Endothelial cell of umbilical vein (primary cell): ENCODE data around the gene NECTIN4. TPM values are rescaled to one million over a fixed set of nuclear protein-coding genes. Genes with fewer than 3 reads are reported as not detected.

Experiments
- BruUV-seq: library from RNA; stranded (reverse); fragments of 400-500 nt; replicated peaks from 2 replicates; lab custom pipeline; 2021; lab: Mats Ljungman, UMichigan
- CTCF ChIA-PET: fragments of 300-600, 350-600 bp; sonication (Branson Sonifier 250); formaldehyde crosslinking; loops from one replicate; lab custom pipeline; 2021; ENCODE audit warnings: antibody characterized with exemption, inconsistent platforms; lab: Charles Lee
- POLR2A ChIA-PET: fragments of 300-600, 350-600 bp; sonication (Branson Sonifier 250); formaldehyde crosslinking; loops from one replicate; lab custom pipeline; 2021; ENCODE audit warnings: antibody characterized with exemption, inconsistent platforms; lab: Charles Lee
- DNase-seq: peaks from one replicate; pipeline ENCODE4 v3.0.0-alpha.2; 2011; ENCODE audit warnings: low read depth, low spot score
- FAIRE-seq: peaks from 2 replicates; lab custom pipeline; 2011; peaks lifted over from hg19 to GRCh38; lab: Jason Lieb, UNC
- H2AFZ ChIP-seq: 2 replicates; pipeline ENCODE4 v1.6.0; 2012; ENCODE audit warnings: low read depth, low read length, control low read depth, inconsistent platforms
- H3K27ac ChIP-seq: 2 replicates; pipeline ENCODE4 v1.5.1; 2011; ENCODE audit warnings: low read depth, mild to moderate bottlenecking, control low read depth, low read length, moderate library complexity; ENCODE audit not compliant: insufficient read depth
- H3K27me3 ChIP-seq, 2 experiments: 2 replicates each; pipeline versions ENCODE4 v1.6.0 to v1.6.1; 2011; ENCODE audit warnings: low read length in 2 of 2, mixed read lengths in 1 of 2; ENCODE audit not compliant: control insufficient read depth in 2 of 2, insufficient read depth in 2 of 2
- H3K36me3 ChIP-seq, 2 experiments: 2 replicates in 1 of 2; 3 replicates in 1 of 2; pipeline ENCODE4 v1.5.1; 2011; ENCODE audit warnings: low read length in 2 of 2, mild to moderate bottlenecking in 1 of 2, moderate library complexity in 1 of 2; ENCODE audit not compliant: control insufficient read depth in 2 of 2, insufficient read depth in 2 of 2; ENCODE audit errors: extremely low read depth in 1 of 2
- H3K4me1 ChIP-seq: 3 replicates; pipeline ENCODE4 v1.5.1; 2011; ENCODE audit warnings: mild to moderate bottlenecking, low read length; ENCODE audit not compliant: control insufficient read depth, insufficient read depth; ENCODE audit errors: extremely low read depth
- H3K4me2 ChIP-seq: 2 replicates; pipeline ENCODE4 v1.6.1; 2011; ENCODE audit warnings: low read length, control low read depth, mixed read lengths; ENCODE audit not compliant: insufficient read depth
- H3K4me3 ChIP-seq, 3 experiments: fragments of 200-600 bp in 1 of 3; sonication (generic), shearing (Covaris generic) in 1 of 3; replicated peaks in 1 of 3; 2 replicates each; pipeline ENCODE4 v1.5.1; 2011 to 2016; ENCODE audit warnings: control low read depth in 3 of 3, low read length in 3 of 3, mild to moderate bottlenecking in 2 of 3, inconsistent platforms in 1 of 3, low read depth in 1 of 3, moderate library complexity in 1 of 3; ENCODE audit not compliant: insufficient read depth in 1 of 3
- H3K79me2 ChIP-seq: 2 replicates; pipeline ENCODE4 v1.6.0; 2012; ENCODE audit warnings: low read length, inconsistent platforms; ENCODE audit not compliant: control insufficient read depth, insufficient read depth
- H3K9ac ChIP-seq: replicated peaks from 2 replicates; pipeline ENCODE3; 2011; ENCODE audit warnings: low read length, control low read depth; ENCODE audit not compliant: insufficient read depth; ENCODE audit errors: extremely low read depth
- H3K9me1 ChIP-seq: replicated peaks from 3 replicates; pipeline ENCODE4 v1.6.0; 2011; ENCODE audit warnings: mild to moderate bottlenecking, low read length; ENCODE audit not compliant: control insufficient read depth, insufficient read depth; ENCODE audit errors: extremely low read depth
- H3K9me3 ChIP-seq: replicated peaks from 2 replicates; pipeline ENCODE4 v1.5.1; 2012; ENCODE audit warnings: low read length, inconsistent platforms; ENCODE audit not compliant: control insufficient read depth, insufficient read depth
- H4K20me1 ChIP-seq: replicated peaks from 2 replicates; pipeline ENCODE3; 2011; ENCODE audit warnings: mild to moderate bottlenecking, low read length; ENCODE audit not compliant: control insufficient read depth, insufficient read depth; ENCODE audit errors: extremely low read depth
- EZH2 ChIP-seq: IDR thresholded peaks from 2 replicates; pipeline ENCODE4 v1.6.1; 2012; ENCODE audit warnings: borderline replicate concordance, low read depth, mild to moderate bottlenecking, moderate library complexity, low read length, inconsistent platforms; ENCODE audit not compliant: severe bottlenecking
- FOS ChIP-seq: IDR thresholded peaks from 2 replicates; pipeline ENCODE4 v1.6.1; 2011; ENCODE audit warnings: mild to moderate bottlenecking, low read length, moderate library complexity, borderline replicate concordance; ENCODE audit not compliant: insufficient read depth
- GATA2 ChIP-seq: IDR thresholded peaks from 2 replicates; pipeline ENCODE4 v1.7.0; 2011; ENCODE audit warnings: low read depth, mild to moderate bottlenecking, moderate library complexity, mixed read lengths, low read length; ENCODE audit not compliant: insufficient read length, insufficient read depth
- JUN ChIP-seq: IDR thresholded peaks from 2 replicates; pipeline ENCODE4 v1.6.1; 2011; ENCODE audit warnings: borderline replicate concordance, low read depth; ENCODE audit not compliant: insufficient read length, insufficient read depth
- MYC ChIP-seq: IDR thresholded peaks from one replicate; pipeline ENCODE4 v1.6.1; 2011; ENCODE audit warnings: mild to moderate bottlenecking, low read depth, low read length
- POLR2A ChIP-seq: IDR thresholded peaks from 2 replicates; pipeline ENCODE4 v1.6.1; 2012; ENCODE audit warnings: low read depth, mild to moderate bottlenecking, control low read depth, low read length
- POLR2AphosphoS5 ChIP-seq: IDR thresholded peaks from 2 replicates; pipeline ENCODE4 v1.6.1; 2012; ENCODE audit warnings: low read depth, mild to moderate bottlenecking, control low read depth, low read length, moderate library complexity; ENCODE audit not compliant: insufficient read depth
- dilution Hi-C: fragments of 300-500 bp; cut with MboI; formaldehyde crosslinking; loops from one replicate; pipeline ENCODE4 v1.15.0; 2019; ENCODE audit warnings: low sequenced_read_pairs; ENCODE audit not compliant: extremely low pct_ligation_motif_present
- intact Hi-C: fragments of 100-400 bp; cut with micrococcal nuclease; formaldehyde crosslinking; loops from one replicate; pipeline ENCODE4 v1.10.0; 2022
- polyA plus RNA-seq, 4 experiments: library from polyadenylated mRNA; depleted of rRNA in 3 of 4; stranded (reverse) in 3 of 4; unstranded in 1 of 4; fragments of >200 nt; gene quantifications; 2 replicates each; pipeline versions ENCODE4 v1.2.1 to v1.2.3, GENCODE V29; 2011 to 2012; ENCODE audit warnings: missing spikeins in 1 of 4
- total RNA-seq: library from RNA; stranded (reverse); gene quantifications from 2 replicates; pipeline ENCODE4 v1.2.3, GENCODE V29; 2021
- TF ChIP-seq, protein P1 (sequence below): IDR thresholded peaks from 2 replicates; pipeline ENCODE4 v1.6.1; 2011; ENCODE audit not compliant: insufficient read depth, insufficient read length
- TF ChIP-seq, protein P2 (sequence below), 2 donors: IDR thresholded peaks; 1 replicate in 1 of 2; 2 replicates in 1 of 2; pipeline ENCODE4 v1.5.1; 2011; ENCODE audit warnings: low read length in 2 of 2, mild to moderate bottlenecking in 2 of 2, moderate library complexity in 2 of 2, control low read depth in 1 of 2, inconsistent platforms in 1 of 2, low read depth in 1 of 2; ENCODE audit not compliant: insufficient read depth in 1 of 2; ENCODE audit errors: extremely low read depth in 1 of 2

Gene NECTIN4
- total and polyA plus RNA-seq, 2 donors (not counting 3 experiments of a cell fraction or from before 2014, with no cell fraction given): 0.15 to 0.58 TPM

DNA sequence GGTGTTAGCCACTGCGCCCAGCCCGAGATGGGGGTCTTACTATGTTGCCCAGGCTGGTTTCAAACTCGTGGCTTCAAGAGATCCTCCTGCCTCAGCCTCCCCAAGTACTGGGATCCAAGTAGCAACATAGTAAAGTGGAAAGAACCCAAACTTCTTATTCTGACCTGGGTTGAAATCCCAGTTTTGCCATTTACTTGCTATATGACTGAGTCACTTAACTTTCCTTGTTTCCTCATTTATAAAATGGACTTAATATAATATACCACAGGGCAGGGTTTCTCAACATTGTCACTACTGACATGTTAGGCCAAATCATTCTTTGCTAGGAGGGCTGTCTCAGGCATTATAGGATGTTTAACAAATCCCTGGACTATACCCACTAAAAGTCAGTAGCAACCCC, 21.8 kb upstream of the NECTIN4 start:
- intact Hi-C loops: no loop called here
- H3K4me1 ChIP-seq: peaks cover 31% of the 10 kb centered on the region
- no peaks in the 10 kb centered on the region for H3K27me3 ChIP-seq
- no peak for DNase-seq
- H2AFZ ChIP-seq: no peak overlapping the region
- dilution Hi-C loops: no loop called here
- no peak overlapping the region for H3K4me3 ChIP-seq
- H3K79me2 ChIP-seq: peaks cover 94% of the 10 kb centered on the region
- no peaks in the 10 kb centered on the region for H4K20me1 ChIP-seq
- no TSS peak for BruUV-seq
- H3K27ac ChIP-seq: no peak overlapping the region
- TF ChIP-seq POLR2A (no peak), MYC (no peak), EZH2 (no peak), FOS (no peak), GATA2 (no peak), JUN (no peak), POLR2AphosphoS5 (no peak)
- TF ChIP-seq, protein P1, sequence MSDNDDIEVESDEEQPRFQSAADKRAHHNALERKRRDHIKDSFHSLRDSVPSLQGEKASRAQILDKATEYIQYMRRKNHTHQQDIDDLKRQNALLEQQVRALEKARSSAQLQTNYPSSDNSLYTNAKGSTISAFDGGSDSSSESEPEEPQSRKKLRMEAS: no peak
- TF ChIP-seq, protein P2, sequence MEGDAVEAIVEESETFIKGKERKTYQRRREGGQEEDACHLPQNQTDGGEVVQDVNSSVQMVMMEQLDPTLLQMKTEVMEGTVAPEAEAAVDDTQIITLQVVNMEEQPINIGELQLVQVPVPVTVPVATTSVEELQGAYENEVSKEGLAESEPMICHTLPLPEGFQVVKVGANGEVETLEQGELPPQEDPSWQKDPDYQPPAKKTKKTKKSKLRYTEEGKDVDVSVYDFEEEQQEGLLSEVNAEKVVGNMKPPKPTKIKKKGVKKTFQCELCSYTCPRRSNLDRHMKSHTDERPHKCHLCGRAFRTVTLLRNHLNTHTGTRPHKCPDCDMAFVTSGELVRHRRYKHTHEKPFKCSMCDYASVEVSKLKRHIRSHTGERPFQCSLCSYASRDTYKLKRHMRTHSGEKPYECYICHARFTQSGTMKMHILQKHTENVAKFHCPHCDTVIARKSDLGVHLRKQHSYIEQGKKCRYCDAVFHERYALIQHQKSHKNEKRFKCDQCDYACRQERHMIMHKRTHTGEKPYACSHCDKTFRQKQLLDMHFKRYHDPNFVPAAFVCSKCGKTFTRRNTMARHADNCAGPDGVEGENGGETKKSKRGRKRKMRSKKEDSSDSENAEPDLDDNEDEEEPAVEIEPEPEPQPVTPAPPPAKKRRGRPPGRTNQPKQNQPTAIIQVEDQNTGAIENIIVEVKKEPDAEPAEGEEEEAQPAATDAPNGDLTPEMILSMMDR (IDR thresholded peaks at IDR 0.05; ENCODE audit: extremely low read depth in 1 of 2, insufficient read depth in 1 of 2, low read depth in 1 of 2, low read length in 2 of 2): no peak
- no peaks in the 10 kb centered on the region for H3K9me1 ChIP-seq
- H3K9me3 ChIP-seq: no peaks in the 10 kb centered on the region
- ChIA-PET CTCF (interaction anchor here (1.0 to 2.0 kb wide), 2 partner anchors 14 to 114 kb away, joined by 5 to 9 read pairs; no protein-coding TSS in a partner anchor), POLR2A (no interaction called here)
- no peak for FAIRE-seq
- no peak overlapping the region for H3K9ac ChIP-seq
- H3K4me2 ChIP-seq: no peak overlapping the region
- H3K36me3 ChIP-seq: no peaks in the 10 kb centered on the region
